ENCODE results near the gene ZNF557. TPM values are rescaled to one million over a fixed set of nuclear protein-coding genes. Genes with fewer than 3 reads are reported as not detected.
A peak's percentile ranks its signal among the peaks of the same experiment; 100 is the strongest.

Gene ZNF557
- total RNA-seq, 1 donor from 2014 or later: 15.3 TPM

DNA sequence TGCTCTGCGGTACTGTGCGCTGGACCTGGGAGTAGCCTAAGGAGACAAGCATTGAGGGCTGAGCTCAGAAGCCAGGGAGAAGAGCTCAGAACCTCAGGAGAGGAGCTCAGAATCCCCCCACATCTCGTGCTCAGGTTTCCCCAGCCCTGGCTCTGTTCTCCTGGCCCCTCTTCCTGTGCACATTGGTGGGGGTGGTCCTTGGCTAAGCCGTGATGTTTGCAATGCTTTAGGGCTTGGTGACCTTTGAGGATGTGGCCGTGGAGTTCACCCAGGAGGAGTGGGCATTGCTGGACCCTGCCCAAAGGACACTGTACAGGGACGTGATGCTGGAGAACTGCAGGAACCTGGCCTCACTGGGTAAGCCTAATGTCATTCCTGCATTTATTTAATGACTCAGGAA is 6.6 kb downstream of the ZNF557 start:
- no peak for DNase-seq

DNA sequence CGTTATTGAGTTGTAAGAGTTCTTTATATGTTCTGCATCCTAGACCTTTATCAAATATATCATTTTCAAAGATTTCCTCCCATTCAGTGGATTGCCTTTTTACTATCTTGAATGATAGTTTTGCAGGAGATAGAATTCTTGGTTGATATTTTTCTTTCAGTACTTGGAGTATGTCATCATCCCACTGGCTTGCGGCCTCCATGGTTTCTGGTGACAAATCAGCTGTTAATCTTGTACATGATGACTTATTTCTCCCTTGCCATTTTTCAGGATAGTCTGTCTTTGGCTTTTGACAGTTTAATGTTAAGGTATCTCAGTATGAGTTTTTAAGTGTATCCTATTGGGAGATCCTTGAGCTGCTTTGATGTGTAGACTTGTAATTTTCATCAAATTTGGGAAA is 8.5 kb downstream of the ZNF557 start:
- DNase-seq: no peak

DNA sequence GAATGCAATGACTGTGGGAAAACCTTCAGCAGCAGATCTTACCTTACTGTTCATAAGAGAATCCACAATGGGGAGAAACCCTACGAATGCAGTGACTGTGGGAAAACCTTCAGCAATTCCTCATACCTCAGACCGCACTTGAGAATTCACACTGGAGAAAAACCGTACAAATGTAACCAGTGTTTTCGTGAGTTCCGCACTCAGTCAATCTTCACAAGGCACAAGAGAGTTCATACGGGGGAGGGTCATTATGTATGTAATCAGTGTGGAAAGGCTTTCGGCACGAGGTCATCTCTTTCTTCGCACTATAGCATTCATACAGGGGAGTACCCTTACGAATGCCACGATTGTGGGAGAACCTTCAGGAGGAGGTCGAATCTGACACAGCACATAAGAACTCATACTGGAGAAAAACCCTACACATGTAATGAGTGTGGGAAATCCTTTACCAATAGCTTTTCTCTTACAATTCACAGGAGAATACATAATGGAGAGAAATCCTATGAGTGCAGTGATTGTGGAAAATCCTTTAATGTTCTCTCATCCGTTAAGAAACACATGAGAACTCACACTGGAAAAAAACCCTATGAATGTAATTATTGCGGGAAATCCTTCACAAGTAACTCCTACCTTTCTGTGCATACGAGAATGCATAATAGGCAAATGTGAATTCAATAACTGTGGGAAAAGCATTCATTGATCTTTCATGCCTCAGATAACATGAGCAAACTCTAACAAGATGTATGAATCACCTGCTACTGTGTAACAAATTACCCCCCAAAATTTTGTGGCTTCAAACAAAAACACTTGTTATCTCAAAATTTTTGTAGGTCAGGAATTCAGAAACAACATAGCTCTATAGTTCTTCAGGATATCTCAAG is 13.8 kb downstream of the ZNF557 start:
- DNase-seq: no peak

DNA sequence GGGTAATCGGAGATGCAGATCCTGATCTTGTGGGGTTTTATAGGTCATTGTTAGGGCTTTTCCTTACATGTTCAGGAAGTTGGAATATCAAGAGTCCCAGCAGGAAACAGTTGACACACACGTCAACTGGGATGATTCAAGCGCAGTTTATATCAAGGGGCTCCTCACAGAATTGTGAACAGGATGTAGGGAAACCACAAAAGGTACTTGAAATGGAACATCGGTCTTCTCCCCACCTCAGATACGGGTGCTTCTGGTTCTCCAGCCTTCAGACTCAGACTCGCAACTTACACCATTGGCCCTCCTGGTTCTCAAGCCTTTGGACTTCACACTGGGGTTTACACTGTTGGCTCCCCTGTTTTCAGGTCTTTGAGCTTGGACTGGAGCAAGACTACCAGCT is 19.5 kb downstream of the ZNF557 start:
- no peak for DNase-seq

DNA sequence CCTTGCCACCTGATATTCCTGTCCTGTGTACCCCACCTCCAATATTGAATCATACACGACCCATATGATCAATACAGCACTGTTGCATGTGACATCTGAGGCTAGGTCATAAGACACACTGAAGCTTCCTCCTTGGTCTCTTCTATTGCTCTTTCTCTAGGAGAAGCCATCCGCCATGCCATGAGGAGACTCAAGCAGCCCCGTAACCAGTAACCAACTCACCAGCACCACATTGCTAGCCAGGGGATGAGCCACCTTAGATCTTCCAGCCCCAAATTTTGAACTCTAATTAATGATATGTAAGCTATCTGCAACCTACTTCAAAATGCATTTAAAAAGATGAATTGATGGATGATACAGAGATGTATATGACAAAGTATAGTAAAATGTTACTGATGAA is 28.6 kb downstream of the ZNF557 start:
- DNase-seq: no peak

DNA sequence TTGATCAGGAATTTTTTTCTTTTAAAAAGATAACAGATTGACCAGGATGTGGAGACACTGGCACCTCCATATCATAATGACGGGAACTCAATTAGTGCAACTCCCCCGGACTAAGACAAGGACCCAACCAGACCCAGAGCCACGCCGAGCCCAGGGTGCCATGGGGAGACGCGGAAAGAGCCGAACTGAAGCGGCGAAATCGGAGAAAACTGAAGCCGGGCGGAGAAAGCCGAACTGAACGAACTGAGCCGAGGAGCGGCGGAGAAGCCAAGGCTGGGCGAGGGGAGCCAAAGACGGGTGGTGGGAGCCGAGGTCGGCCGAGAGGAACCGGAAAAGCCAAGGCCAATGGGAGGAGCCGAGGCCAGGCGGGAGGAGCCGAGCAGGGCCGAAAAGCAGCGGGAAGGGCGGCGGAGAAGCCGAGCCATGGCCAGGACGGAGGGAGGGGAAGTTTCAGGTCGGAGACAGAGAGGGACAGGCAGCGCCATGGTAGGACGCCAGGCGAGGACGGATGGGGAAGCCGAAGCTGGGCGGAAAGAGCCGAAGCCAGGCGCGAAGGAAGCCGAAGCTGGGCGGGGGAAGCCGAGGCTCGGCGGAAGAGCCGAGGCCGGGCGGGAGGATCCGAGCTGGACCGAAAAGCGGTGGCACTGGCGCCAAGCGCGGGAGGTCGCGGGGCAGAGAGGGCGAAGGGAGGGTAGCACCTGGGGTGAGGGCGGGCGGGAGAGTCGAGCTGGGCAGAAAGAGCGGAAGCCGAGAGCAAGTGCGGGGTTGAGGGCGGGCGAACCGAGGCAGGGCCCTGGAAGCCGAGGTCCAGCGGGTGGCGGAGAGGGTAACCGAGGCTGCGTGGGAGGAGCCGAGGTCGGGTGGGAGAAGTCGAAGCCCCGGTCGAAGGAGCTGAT is 29.4 kb downstream of the ZNF557 start:
- DNase-seq: peak; percentile 97

DNA sequence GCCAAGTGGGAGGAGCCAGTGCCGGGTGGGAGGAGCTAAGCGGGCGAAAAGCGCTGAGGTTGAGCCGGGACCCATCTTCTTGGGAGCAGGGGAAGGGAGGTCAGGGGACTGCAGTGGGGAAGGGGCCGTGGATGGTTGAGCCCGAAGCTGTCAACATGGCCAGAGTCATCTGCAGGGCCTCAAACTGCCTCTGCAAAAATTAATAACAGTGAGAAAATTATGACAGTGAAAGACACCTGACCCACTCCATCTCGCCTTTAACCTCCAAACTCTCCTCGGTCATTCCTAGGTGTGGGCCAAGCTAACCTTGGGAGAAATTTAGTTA is 30.1 kb downstream of the ZNF557 start:
- no peak for DNase-seq

DNA sequence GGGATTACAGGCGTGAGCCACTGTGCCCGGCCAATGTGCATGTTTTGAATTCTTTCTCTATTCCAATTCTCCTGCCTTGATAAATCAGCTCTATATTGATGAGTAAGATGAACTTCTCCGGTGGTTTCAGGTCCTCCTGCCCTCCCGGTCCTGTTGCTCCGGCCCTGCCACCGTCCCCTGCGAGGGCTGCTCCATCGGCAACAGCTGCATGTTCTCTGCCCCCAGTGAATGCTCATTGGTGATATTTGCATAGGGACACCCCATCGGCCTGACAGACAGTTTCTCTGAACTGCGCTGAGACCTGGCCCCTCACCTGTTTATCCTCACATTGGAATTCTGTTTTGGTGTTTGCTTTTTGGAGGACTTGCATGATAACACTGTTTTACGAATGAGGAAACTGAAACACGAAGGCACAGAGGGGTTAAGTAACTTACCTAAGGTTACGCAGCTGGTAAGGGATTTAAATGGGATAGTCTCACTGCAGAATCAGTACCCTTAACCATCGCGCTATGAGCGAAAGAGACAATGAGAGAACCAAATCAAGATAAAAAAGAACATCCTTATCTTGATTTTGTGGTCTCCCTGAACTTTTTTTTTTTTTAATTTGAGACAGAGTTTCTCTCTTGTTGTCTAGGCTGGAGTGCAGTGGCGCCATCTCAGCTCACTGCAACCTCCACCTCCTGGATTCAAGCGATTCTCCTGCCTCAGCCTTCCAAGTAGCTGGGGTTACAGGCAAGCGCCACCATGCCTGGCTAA is 32.2 kb downstream of the ZNF557 start:
- DNase-seq: no peak

DNA sequence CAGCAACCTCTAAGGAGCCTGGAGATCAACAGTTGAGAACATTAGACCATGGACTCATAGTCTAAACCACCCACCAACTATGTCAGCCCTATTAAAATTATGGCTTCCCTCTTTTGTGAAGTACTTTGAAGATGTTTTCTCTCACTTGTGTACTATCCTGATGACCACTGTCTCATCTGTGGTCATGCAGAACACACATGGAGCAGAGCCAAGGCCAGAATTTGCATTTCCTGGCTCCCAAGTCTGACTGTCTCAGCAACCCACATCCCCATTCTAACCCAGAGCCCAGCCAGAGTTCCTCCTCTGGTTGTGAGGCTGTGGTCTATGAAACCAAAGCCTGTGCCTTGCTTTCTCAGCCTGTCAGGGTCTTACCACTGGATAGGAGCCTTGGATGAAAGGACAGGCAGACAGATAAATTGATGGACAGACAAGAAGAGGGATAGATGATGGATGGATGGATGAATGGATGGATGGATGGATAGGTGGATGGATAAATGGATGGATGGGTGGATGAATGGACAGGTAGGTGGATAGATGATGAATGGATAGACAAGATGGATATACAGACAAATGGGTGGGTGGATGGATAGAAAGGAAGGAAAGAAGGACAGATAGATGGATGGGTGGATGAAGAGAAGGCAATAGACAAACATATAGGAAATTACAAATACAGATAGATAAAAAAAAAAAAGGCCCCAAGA is 35.4 kb downstream of the ZNF557 start:
- no peak for DNase-seq

DNA sequence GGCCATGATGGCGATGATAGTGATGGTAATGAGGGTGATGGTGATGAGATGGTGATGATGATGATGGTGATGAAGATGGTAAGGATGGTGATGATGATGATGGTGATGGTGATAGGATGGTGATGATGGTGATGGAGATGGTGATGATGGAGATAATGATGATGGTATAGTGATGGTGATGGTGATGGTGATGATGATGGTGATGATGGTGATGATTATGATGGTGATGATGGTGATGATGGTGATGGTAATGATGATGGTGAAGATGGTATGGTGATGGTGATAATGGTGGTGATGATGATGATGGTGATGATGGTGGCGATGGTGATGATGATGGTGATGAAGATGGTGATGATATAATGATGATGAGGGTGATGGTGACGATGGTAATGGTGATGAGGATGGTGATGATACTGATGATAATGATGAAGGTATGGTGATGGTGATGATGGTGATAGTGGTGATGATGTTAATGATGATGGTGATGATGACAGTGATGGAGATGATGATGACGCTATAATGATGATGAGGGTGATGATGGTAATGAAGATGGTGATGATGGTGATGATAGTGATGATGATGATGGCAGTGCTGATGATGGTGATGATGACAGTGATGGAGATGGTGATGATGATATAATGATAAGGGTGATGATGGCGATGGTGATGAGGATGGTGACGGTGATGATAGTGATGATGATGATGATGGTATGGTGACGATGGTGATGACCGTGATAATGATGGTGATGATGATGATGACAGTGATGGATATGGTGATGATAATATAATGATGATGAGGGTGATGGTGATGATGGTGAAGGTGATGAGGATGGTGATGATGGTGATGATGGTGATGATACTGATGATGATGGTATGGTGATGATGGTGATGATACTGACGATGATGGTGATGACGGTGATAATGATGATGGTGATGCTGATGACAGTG is 37.5 kb downstream of the ZNF557 start:
- no peak for DNase-seq

DNA sequence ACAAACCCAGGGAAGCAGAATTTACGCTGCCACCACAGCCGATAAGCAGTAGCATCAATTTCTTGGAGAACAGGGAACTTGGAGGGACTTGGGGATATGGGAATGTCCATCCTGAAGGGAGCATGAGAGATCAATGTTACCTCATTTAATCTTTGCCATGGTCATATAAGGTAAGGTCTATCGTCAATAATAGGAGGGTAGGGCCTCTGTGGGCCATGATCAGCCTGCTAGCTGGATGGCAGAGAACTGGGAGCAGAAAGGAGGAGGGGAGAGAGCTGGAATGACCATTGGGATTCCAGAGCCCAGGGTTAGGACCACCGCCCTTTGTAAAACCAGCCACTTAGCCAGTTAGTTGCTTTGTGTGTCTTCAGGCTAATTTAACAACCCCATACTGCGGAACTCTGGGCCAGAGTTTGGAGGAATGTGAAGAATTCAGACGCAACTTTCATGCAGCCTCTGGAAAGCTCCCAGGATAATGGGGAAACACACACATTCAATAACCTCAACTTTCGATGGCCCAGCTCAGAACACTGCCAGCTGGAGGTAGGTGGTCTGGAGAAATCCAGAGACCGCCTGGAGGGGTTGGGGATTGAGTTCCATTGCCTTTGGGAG is 40.3 kb downstream of the ZNF557 start:
- DNase-seq: no peak

DNA sequence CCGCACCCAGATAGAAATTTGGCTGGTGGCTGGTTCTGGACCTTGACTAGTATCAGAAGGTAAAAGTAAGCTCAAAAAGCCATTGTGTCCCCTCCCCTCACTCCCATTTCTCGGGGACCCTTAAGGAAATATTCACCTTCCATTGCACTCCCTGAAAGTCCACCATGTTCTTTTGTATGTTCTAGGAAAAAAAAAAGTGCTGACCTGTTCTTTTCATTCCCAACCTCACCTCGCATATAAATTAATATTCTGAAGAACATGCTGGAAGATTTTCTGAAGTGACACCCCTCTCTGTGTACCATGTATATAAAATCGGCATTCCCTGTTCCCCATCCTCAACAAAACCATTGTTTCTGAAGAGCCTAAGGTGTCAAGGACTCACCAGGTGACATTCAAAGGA is 43.2 kb downstream of the ZNF557 start:
- DNase-seq: no peak

DNA sequence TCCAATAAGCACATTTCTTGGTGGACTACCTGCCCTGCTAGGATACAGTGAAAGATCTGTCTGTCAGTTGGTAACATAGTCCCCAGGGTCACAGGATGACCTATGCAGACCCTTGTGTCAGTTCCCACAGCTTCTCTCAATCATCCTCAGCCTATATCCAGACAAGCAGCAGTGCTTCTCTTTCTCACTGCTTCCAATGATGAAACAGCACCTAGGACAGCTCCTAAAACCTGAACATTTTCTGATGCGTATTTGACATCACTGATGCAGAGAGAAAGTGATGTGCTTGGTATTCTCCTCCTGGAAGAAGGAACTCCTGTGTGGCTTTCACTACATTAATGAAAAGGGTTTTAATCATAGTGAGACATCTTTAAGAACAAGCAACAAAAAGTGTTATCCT is 43.7 kb downstream of the ZNF557 start:
- no peak for DNase-seq

DNA sequence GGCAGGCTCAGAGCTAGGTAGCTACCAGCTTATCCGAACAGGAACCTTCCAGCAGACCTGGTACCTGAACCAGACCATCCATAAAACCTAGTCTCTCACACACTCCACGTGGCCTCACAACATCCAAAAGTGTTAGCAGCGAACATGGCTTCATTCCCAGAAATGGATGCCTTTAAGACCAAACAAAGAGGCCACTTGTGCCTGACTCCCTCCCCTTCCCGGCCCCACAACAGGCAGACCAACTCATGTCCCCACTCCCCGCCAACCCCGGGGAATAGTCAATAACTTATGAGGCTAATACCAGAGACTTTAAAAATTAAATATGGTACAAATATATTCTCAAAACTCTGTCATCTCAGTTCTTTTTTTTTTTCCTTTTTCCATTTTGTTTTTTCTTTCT is 46.2 kb downstream of the ZNF557 start:
- no peak for DNase-seq

DNA sequence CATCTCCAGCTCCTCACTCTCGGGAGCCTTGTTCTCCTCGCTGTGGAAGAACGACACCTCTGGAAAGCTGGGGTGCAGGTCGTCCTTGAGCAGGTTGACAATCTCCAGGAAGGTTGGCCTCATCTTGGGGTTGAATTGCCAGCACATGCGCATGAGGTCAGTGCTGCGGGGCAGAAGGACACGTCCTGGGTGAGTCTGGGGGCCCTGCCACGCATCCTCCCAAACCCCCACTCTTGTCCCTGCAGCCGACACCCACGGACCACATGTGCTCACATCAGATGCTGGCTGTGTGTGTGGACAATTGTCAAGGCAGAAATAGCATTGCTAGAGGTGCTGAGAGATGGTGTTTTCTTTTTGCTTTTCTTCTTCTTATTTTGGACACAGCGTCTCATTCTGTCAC is 47.7 kb downstream of the ZNF557 start:
- DNase-seq: no peak

DNA sequence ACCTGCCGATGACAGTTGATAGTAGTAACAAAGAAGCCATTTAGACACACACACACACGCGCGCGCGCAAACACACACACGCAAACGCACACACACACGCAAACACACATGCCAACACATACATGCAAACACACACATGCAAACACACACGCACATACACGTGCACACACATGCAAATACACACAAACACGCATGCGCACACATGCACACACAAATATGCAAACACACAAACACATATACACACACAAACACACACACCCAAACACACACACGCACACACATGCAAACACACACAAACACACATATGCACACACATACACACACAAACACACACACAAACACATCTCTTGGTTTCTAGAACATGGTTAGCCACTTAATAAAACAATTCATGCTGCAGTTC is 50.1 kb downstream of the ZNF557 start:
- no peak for DNase-seq

DNA sequence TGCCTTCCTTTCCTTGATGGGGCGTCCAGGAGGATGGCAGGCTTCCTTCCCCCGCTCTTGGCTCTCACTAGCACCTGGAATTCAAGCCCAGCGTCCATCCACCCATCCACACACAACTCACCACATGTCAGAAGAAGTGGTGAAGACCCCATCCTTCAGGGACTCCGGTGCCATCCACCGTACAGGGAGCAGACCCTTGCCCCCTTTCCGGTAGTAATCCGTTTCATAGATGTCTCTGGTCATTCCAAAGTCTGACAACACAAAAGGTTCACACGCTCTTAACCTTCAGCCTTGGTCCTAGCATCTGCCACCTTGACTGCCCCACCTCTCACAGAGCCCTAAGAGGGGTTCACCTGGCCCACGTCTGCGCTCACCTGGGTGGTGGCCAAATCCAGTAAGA is 51.0 kb downstream of the ZNF557 start:
- DNase-seq: no peak

DNA sequence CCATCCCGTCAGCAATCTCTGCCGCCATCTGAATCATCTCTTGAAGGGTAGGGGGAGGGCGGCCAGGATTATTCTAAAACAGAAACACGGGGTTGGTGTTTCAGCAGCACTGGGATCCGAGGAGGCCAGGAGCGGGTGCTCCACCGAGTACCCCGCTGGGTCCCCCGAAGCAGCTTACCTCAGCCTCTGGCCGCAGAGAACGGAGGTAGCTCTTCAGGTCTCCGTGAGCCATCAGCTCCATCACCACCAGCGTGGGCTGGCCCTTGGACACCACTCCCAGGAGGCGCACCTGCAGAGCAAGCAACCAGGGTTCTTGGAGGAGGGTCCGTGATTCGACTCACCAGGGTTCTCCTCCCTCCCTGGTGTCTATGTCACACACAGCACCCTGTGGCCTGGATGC is 53.2 kb downstream of the ZNF557 start:
- DNase-seq: no peak

DNA sequence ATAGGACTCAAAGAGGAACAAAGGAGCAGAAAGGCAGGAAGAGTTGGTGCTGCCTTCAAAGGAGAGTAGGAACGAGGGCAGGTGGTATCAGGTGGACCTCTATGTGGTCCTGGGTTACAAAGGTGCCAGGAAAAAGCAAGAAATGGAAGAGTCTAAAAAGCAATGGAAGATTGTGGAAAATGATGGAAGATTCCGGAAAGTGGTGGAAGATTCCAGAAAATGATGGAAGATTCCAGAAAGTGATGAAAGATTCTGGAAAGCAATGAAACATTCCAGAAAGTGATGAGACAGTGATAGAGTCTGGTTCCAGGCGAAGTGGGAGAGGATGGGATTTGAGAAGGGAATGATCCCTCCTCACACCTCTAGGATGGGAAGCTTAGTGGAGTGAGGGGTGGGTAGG is 55.3 kb downstream of the ZNF557 start:
- no peak for DNase-seq

DNA sequence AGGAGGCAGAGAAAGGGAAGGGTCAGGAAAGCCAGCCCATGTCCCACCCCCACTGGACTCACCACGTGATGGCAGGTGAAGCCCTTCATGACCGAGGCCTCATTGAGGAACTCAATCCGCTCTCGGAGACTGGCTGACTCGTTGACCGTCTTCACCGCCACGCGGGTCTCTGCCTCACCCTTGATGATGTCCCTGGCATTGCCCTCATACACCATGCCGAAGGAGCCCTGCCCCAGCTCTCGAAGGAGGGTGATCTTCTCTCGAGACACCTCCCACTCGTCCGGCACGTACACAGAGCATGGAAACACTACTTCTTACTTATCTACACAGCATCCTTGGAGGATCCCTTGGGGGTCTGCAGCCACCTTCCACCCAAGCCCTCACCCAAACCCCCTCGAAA is 55.7 kb downstream of the ZNF557 start:
- DNase-seq: no peak

DNA sequence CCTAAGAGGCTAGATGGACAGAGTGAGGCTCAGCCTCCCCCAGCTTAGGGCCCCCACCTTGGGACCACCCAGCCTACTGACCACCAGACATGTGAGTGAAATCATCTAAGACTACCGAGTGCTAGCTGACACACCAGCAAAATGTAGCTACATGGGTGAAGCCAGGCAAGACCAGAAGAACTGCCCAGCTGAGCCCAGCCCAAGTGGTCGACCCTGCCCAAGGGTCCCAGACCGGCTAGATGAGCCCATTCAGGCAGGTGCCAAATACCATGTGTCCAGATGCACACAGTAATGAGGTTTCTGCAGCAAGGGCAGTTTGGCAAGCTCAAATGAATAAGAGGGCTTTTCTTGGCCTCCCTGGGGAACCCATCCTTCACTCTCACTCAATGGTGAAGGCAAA is 56.6 kb downstream of the ZNF557 start:
- no peak for DNase-seq
